Vagina (tissue), 2 donors: ENCODE measurements around the gene CD79A. TPM values are rescaled to one million over a fixed set of nuclear protein-coding genes. Genes with fewer than 3 reads are reported as not detected.

Experiments used
- DNase-seq, 2 donors: peaks; one replicate each; pipeline ENCODE4 v3.0.0-alpha.2; 2017; ENCODE audit errors: extremely low spot score in 2 of 2
- H3K27ac ChIP-seq: fragments of 200-600 bp; sonication (generic); one replicate; pipeline ENCODE4 v1.5.1; 2019
- H3K27me3 ChIP-seq: fragments of 200-600 bp; sonication (generic); one replicate; pipeline ENCODE4 v1.5.1; 2019
- H3K36me3 ChIP-seq, 2 donors: fragments of 200-600 bp; sonication (generic); one replicate each; pipeline ENCODE4 v1.5.1; 2017 to 2019
- H3K4me1 ChIP-seq: fragments of 200-600 bp; sonication (generic); one replicate; pipeline ENCODE4 v1.5.1; 2019
- H3K4me3 ChIP-seq, 2 donors: fragments of 200-600 bp; sonication (generic); 1 replicate in 1 of 2; 2 replicates in 1 of 2; pipeline ENCODE4 v1.5.1; 2016 to 2019
- H3K9me3 ChIP-seq: fragments of 200-600 bp; sonication (generic); one replicate; pipeline ENCODE4 v1.5.1; 2019
- POLR2A ChIP-seq, 2 donors: fragments of 450-650 bp; IDR thresholded peaks; one replicate each; pipeline ENCODE4 v1.6.1; 2017; ENCODE audit warnings: antibody characterized with exemption in 2 of 2, mild to moderate bottlenecking in 2 of 2, moderate library complexity in 2 of 2
- POLR2AphosphoS5 ChIP-seq, 2 donors: sonication (generic); formaldehyde crosslinking; IDR thresholded peaks; one replicate each; pipeline ENCODE4 v1.9.0; 2017; ENCODE audit warnings: antibody characterized with exemption in 2 of 2, mild to moderate bottlenecking in 2 of 2, low read depth in 1 of 2; ENCODE audit not compliant: insufficient read depth in 1 of 2
- intact Hi-C: fragments of 100-400 bp; cut with DNase I; formaldehyde crosslinking; loops from one replicate; pipeline ENCODE4 v1.15.1; 2023
- total RNA-seq: library from RNA; depleted of rRNA; stranded (reverse); fragments of >200 nt; gene quantifications from one replicate; pipeline ENCODE4 v1.2.3, GENCODE V29; 2016
- TF ChIP-seq, protein P1 (sequence below), 3 experiments: fragments of 450-650 bp in 2 of 3; fragments of 200-600 bp in 1 of 3; sonication (generic) in 1 of 3; IDR thresholded peaks; one replicate each; pipeline ENCODE4 v1.5.1; 2017 to 2019; ENCODE audit warnings: antibody characterized with exemption in 3 of 3, mild to moderate bottlenecking in 2 of 3, moderate library complexity in 2 of 3

Gene CD79A
- total RNA-seq, 1 donor from 2014 or later, result not detected

DNA sequence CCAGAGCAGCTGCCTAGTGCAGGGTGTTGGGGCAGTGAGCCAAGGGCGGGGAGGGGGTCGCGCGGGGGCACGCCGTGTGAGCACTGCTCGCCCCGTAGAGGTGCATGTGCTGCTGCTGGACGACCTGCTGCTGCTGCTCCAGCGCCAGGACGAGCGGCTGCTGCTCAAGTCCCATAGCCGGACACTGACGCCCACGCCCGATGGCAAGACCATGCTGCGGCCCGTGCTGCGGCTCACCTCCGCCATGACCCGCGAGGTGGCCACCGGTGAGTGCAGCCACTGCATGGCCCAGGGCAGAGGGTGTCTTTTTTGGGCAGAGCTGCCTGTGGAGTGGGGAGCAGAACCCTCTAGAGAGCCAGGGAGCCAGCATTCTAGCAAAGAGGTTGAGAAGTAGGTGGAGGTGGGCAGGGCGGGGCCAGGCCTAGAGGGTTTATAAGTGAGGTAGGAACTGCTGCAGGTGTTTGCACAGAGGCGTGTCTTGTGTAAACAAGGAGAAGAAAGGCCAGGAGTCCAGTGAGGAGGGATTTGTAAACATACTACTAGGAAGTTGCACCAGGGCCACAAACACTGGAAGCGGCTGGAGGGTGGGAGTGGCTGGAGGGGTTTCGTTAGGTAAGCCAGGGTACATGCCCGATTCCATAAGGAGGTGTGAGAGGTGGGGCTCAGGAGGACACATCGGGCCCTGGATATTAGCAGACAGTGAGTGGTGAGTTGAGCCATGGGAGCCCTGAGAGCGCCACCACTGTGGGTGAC, 27.2 kb downstream of the CD79A start:
- Histone ChIP-seq H3K4me3 (no peak overlapping the region), H3K27ac (no peak overlapping the region), H3K9me3 (no peaks in the 10 kb centered on the region), H3K4me1 (no peaks in the 10 kb centered on the region), H3K27me3 (no peaks in the 10 kb centered on the region), H3K36me3 (peaks cover 0 to 70% of the 10 kb centered on the region in 2 donors)
- intact Hi-C loops, result no loop called here
- DNase-seq, result no peak
- TF ChIP-seq, protein P1, sequence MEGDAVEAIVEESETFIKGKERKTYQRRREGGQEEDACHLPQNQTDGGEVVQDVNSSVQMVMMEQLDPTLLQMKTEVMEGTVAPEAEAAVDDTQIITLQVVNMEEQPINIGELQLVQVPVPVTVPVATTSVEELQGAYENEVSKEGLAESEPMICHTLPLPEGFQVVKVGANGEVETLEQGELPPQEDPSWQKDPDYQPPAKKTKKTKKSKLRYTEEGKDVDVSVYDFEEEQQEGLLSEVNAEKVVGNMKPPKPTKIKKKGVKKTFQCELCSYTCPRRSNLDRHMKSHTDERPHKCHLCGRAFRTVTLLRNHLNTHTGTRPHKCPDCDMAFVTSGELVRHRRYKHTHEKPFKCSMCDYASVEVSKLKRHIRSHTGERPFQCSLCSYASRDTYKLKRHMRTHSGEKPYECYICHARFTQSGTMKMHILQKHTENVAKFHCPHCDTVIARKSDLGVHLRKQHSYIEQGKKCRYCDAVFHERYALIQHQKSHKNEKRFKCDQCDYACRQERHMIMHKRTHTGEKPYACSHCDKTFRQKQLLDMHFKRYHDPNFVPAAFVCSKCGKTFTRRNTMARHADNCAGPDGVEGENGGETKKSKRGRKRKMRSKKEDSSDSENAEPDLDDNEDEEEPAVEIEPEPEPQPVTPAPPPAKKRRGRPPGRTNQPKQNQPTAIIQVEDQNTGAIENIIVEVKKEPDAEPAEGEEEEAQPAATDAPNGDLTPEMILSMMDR (IDR thresholded peaks at IDR 0.05), result no peak
- TF ChIP-seq POLR2A (IDR thresholded peaks at IDR 0.05), result no peak
- TF ChIP-seq POLR2AphosphoS5 (IDR thresholded peaks at IDR 0.05; ENCODE audit: insufficient read depth in 1 of 2, low read depth in 1 of 2), result no peak

DNA sequence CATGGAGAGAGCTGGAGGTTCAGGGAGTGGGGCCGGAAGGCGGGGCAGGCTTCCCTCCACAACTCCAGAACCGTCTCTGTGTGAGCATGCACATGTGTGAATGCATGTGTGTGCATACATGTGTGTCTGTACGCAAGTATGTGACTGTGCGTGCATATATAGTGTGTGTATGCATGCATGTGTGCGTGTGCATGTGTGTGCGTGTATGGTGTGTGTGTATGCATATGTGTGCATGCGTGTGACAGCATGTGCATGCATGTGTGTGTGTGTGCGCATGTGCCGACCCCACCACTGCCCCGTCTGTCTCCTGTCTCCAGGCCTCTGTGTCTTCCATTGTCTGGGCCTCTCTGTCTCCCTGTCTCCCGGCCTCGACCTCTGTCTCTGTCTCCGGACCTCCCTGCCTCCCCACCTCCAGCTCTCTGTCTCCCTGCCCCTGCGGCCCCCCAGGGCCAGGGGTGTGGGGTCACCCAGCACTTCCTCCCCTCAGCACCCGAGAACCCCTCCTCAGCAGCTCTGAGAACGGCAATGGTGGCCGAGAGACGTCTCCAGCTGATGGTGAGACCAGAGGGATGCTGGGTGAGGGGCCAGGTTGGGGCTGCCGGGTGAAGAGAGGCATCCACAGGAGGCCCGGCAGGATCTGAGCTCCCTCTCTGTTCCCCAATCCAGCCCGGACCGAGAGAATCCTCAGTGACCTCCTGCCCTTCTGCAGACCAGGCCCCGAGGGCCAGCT, 28.4 kb downstream of the CD79A start:
- TF ChIP-seq POLR2AphosphoS5 (IDR thresholded peaks at IDR 0.05; ENCODE audit: insufficient read depth in 1 of 2, low read depth in 1 of 2) (no peak), POLR2A (IDR thresholded peaks at IDR 0.05) (no peak)
- TF ChIP-seq, protein P1 (IDR thresholded peaks at IDR 0.05), result no peak

GRCh38 chr19:41906271-41906670, 29.2 kb downstream of the CD79A start:
- H3K36me3 ChIP-seq, result peaks cover 0 to 53% of the 10 kb centered on the region in 2 donors
- DNase-seq, result no peak
- no peaks in the 10 kb centered on the region for H3K27me3 ChIP-seq
- no peak overlapping the region for H3K4me3 ChIP-seq
- no peak overlapping the region for H3K27ac ChIP-seq
- no peak for TF ChIP-seq POLR2A (IDR thresholded peaks at IDR 0.05)
- TF ChIP-seq, protein P1 (IDR thresholded peaks at IDR 0.05), result no peak
- no peak for TF ChIP-seq POLR2AphosphoS5 (IDR thresholded peaks at IDR 0.05; ENCODE audit: insufficient read depth in 1 of 2, low read depth in 1 of 2)
- intact Hi-C loops, result no loop called here
- H3K4me1 ChIP-seq, result no peaks in the 10 kb centered on the region
- H3K9me3 ChIP-seq, result no peaks in the 10 kb centered on the region

More for the DNA sequence above, 28.4 kb downstream of the CD79A start:
- Histone ChIP-seq H3K27ac (no peak overlapping the region), H3K4me1 (no peaks in the 10 kb centered on the region), H3K36me3 (peaks cover 0 to 60% of the 10 kb centered on the region in 2 donors), H3K27me3 (no peaks in the 10 kb centered on the region), H3K9me3 (no peaks in the 10 kb centered on the region), H3K4me3 (no peak overlapping the region)
- intact Hi-C loops, result no loop called here
- no peak for DNase-seq

- H3K4me1 ChIP-seq, result no peaks in the 10 kb centered on the region
- no peak overlapping the region for H3K4me3 ChIP-seq
- no peak overlapping the region for H3K27ac ChIP-seq
- no peaks in the 10 kb centered on the region for H3K9me3 ChIP-seq
- H3K27me3 ChIP-seq, result no peaks in the 10 kb centered on the region
- no peak for DNase-seq
- no peak for TF ChIP-seq POLR2AphosphoS5 (IDR thresholded peaks at IDR 0.05; ENCODE audit: insufficient read depth in 1 of 2, low read depth in 1 of 2)
- TF ChIP-seq, protein P1 (IDR thresholded peaks at IDR 0.05), result no peak
- no peak for TF ChIP-seq POLR2A (IDR thresholded peaks at IDR 0.05)
- H3K36me3 ChIP-seq, result peaks cover 0 to 45% of the 10 kb centered on the region in 2 donors
- intact Hi-C loops, result no loop called here
These were observed 30.0 kb downstream of the CD79A start for GRCh38 chr19:41906916-41907680.
